Right lung (tissue), 5 donors: ENCODE results near the gene EDNRB. TPM values are rescaled to one million over a fixed set of nuclear protein-coding genes. Genes with fewer than 3 reads are reported as not detected.
"Not testable (repeated sequence)": the region's sequence is repeated elsewhere in the genome, so short reads cannot be mapped to it uniquely, and the experiment has no call there.

Experiments used
- DNase-seq, 2 donors: peaks; one replicate each; pipeline ENCODE4 v3.0.0-alpha.2; 2013
- polyA plus RNA-seq, 5 donors: library from polyadenylated mRNA; unstranded; fragments of 120-200 nt; gene quantifications; one replicate each; pipeline versions ENCODE4 v1.2.1 to v1.2.3, GENCODE V29; 2013; ENCODE audit warnings: inconsistent platforms in 1 of 5, low replicate concordance in 1 of 5; ENCODE audit not compliant: insufficient read length in 5 of 5, insufficient read depth in 1 of 5

The EDNRB gene
- polyA plus RNA-seq, 5 donors: 80.8 to 143 (median 111) TPM

GRCh38 chr13:77848050-77848449 lies 70.6 kb downstream of the EDNRB start:
- DNase-seq: not testable (repeated sequence)

GRCh38 chr13:77846173-77846572 lies 72.5 kb downstream of the EDNRB start:
- no peak for DNase-seq

Other genes starting within 250 kb of the EDNRB start
- gene SLAIN1, start 221.1 kb downstream of the EDNRB start, polyA plus RNA-seq: 10 to 100 TPM; 23.6 to 30.4 (median 27.9) TPM